IPS DF 4.7 (cell line): ENCODE data around the gene CERKL.
A peak's percentile ranks its signal among the peaks of the same experiment; 100 is the strongest.
"Not testable (repeated sequence)": the region's sequence is repeated elsewhere in the genome, so short reads cannot be mapped to it uniquely, and the experiment has no call there.

Experiments
- DNase-seq: peaks from one replicate; pipeline ENCODE4 v3.0.0-alpha.2; 2013; ENCODE audit warnings: low spot score; ENCODE audit errors: extremely low read depth

The CERKL gene, protein sequence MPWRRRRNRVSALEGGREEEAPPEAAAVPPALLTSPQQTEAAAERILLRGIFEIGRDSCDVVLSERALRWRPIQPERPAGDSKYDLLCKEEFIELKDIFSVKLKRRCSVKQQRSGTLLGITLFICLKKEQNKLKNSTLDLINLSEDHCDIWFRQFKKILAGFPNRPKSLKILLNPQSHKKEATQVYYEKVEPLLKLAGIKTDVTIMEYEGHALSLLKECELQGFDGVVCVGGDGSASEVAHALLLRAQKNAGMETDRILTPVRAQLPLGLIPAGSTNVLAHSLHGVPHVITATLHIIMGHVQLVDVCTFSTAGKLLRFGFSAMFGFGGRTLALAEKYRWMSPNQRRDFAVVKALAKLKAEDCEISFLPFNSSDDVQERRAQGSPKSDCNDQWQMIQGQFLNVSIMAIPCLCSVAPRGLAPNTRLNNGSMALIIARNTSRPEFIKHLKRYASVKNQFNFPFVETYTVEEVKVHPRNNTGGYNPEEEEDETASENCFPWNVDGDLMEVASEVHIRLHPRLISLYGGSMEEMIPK

DNA sequence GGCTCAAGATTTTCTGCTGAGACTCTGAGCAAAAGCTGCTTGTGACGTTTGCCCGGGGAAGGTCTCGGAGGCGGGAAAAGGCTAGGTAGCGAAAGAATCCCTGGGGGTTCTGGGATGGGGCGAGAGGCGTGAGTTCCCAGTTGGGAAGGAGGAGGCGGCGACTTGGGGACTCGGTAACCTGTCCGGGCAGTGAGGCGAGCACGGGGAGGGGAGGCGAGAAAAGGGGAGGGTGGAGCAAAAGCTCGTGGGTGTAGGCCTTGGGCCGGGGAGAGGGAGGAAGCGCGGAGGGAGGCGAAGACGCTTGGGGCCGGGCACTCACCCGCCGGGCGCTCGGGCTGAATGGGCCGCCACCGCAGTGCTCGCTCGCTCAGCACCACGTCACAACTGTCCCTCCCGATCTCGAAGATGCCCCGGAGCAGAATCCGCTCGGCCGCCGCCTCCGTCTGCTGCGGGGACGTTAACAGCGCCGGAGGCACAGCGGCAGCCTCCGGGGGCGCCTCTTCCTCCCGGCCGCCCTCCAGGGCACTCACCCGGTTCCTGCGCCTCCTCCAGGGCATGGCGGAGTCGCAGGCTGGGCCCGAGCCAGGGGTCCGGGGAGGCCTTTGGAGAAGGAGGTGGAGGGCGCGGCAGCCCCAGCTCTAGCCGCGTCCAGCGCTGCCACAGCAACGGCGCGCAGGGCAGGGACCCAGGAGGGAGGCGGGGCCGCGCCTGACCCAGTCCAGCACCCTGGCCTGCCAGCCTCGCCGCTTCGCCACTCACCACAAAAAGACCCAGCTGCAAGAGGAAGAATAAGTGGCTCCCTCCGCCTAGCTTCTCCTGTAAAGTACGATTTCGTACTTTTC, at the start of gene CERKL:
CERKL (minus strand) TSS at position 656 of the 842 bp plus-strand sequence; CDS start at position 557, 99 bp downstream.
- peak; percentile 72 for DNase-seq

DNA sequence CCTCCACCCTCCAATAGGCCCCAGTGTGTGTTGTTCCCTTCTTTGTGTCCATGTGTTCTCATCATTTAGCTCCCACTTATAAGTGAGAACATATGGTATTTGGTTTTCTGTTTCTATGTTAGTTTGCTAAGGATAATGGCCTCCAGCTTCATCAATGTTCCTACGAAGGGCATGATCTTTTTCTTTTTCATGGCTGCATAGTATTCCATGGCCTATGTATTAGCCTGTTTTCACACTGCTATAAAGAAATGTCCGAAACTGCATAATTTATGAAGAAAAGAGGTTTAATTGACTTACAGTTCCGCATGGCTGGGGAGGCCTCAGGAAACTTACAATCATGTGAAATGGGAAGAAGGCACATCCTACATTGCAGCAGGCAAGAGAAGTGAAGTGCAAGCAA, 45.6 kb upstream of the CERKL start:
- DNase-seq = not testable (repeated sequence)

DNA sequence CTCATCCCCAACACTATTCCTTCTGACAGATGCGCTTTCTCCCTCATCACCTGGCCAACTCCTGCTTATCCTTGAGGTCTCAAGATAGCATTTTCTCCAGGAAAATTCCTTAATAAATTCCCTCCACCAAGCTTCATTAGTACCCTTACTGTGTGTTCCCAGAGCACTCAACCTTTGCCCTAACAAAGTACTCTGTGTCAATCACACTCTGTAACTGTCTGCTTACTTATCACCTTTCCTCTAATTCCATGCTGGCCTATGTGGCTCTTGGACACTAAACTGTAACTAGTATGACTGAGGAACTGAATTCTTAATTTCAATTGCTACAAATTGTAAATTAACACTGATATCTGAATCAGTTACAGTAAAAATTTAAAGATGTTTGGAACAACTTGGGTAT, 41.3 kb upstream of the CERKL start:
- no peak for DNase-seq

DNA sequence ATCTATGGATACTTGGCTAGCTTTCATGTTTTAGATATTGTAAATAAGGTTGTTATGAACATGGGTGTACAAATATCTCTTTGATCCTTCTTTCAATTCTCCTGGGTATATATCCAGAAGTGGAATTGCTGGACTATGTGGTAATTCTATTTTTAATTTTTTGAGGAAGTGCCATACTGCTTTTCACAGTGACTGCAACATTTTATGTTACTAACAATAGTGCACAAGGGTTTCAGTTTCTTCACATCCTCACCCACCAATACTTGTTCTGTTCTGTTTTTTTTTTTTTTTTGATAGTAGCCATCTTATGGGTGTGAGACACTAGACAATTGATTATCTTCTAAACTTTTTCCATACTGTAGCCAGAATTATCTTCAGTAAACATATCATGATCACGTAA, 40.7 kb upstream of the CERKL start:
- DNase-seq = no peak

DNA sequence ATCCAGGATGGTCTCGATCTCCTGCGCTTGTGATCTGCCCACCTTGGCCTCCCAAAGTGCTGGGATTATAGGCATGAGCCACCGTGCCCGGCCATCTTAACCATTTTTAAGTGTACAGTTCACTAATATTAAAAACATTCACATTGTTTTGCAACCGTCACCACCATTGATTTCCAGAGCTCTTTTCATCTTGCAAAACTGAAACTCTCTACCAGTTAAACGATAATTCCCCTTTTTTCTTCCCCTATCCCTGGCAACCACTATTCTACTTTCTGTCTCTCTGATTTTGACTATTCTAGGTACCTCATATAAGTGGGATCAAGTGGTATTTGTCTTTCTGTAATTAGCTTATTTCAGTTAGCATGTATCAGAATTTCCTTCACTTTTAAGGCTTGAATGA, 40.2 kb upstream of the CERKL start:
- no peak for DNase-seq

DNA sequence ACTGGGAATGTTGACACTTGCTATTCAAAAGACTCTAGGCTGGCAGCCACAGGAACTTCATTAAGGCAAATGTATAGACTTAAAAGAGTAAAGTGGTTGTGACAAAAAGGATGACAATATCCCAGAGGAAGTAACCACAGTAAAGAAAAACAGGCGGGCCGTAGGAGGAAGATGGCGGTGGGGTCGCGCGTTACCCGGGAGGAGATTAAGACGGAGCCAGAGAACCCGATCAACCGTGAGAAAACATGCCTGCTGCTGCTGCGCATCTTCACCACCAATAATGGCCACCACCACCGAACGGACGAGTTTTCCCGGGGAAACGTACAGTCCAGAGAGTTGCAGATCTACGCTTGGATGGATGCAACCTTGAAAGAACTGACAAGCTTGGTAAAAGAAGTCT, 37.4 kb upstream of the CERKL start:
- no peak for DNase-seq

DNA sequence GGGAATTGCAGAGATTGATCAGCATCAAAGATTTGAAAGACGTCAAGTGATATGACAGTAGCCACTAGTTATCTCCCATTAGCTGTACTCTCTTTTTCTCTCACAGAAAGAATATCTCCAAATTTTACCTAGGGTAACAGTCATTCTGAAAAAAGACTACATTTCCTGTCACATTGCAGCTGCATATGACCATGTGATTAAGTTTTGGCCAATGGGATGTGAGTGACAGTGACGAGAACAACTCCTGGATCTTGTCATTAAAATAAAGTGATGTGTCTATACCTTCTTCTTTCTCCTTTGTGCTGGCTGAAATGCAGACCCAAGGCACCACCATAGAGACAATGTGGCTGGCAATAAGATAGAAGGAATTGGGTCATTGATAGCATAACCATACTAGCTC, 34.0 kb upstream of the CERKL start:
- DNase-seq = no peak

DNA sequence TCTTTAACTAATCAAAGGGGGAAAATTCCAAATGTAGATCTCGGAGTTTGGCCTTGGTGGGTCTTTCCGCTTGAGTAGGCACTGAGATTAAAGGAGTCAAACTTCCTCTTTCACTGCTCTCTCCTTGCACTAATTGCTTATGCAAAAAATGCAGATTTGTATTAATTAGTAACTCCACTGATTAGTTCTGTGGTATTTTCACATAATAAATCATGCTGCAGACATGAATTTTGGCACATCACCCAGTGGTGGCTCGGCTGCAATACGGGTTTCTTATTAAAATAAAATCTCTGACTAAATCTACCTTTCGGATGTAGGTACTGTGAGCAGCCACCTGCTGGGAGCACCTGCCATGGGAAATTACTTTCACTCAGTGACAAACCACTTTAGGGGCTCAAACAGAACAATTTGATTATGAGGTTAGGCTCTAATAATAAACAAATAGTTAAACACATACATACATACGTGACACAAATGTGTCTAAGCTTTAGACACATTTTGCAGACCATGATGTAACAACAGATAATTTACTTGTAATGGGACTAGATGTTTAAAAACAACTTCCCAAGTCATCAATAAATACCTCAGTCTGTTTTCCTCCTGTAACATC, 29.8 kb upstream of the CERKL start:
- no peak for DNase-seq

DNA sequence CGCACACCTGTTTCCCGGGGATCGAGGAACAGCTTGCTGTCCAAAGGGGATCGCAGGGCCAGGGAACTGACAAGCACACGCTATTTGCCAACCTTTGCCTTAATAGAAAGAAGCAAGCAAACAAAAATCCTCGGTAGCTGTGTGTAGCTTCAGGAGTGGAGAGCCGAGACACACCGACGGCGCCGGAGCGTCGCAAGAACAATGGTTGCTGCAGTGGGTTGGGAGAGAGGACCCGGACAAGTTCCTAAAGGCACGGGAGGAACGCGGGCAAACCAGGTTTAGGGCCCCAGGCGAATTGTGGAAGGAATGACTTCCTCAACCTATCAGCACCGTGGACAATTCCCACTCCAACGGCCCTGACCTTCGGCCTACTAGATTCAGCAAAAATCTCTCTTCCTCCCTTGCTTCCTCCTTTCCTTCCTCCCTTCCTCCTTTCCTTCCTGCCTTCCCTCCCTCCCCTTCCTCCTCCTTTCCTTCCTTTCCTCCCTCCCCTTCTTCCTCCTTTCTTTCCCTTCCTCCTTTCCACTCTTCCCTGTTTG, 28.3 kb upstream of the CERKL start:
- no peak for DNase-seq

DNA sequence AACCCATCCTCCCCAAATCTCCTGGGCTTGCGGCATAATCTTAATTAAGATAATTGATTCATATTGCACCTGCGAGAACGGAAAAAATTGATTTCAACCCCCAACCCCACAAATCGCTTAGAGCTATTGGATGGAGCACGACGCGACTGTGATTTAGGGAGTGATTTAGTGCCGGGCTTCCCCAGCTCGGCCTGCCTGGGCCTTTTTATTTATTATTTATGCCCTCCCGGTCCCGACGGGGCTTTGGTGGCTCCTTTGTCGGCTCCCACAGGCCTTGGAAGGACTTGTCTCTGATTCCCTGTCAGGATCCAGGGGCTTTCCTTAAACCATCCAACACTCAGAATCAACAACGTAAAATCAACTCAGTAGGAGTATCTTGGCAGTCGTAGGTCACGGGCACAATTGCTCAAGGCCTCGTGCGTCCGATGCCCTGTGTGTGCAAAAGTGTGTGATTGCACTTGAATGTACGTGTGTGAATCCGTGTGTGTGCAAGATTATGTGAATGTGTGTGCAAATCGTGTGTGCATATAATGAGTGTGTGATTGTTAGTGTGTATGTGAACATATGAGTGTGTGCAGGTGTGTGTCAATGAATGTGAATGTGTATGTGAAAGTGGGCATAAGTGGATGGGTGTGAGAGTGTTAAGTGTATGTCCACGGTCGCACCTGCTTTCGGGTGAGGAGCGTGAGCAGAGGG, 27.7 kb upstream of the CERKL start:
- DNase-seq = no peak

DNA sequence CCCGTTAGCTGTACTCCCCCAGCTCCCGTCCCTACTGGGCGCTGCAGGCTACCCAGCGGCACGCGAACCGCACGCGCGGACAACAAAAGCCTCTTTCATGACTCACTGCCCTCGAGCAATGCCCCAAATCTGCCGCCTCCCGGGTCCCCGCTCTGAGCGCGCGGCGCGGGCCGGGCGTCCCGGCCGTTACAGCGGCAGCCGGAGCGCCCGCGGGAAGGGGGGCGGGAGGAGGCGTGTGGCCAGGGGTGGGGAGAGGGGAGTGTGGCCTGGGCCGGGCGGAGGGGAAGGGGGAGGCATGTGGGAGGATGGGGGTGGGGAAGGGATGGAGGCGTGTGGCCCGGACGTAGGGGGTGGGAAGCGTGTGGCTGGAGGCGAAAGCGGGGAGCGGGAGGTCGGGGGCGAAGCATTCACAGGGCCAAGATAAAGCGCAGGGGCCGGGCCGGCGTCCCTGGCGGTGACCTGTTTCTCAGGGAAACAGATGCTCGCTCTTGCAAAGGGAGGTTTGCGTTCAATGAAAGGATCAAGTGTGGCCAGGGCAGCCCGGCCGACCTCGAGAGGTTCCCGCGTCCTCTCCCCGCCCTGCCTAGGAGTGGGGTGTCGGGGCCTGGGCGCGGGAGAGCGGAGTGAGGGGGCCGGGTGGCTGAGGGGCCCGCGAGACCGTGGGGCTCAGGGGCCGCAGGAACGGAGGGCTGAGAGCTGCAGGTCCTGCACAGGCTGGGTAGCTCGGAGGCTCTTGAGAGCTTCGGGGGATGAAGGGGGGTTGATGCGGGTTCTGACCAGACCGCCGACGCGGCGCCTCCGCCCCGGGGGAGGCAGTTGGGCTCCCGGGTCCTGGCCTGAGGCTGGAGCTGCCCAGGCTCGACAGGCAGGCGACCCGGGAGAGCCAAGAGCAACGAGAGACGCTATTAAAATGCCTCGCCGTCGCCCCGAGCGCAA, 26.9 kb upstream of the CERKL start:
- no peak for DNase-seq

DNA sequence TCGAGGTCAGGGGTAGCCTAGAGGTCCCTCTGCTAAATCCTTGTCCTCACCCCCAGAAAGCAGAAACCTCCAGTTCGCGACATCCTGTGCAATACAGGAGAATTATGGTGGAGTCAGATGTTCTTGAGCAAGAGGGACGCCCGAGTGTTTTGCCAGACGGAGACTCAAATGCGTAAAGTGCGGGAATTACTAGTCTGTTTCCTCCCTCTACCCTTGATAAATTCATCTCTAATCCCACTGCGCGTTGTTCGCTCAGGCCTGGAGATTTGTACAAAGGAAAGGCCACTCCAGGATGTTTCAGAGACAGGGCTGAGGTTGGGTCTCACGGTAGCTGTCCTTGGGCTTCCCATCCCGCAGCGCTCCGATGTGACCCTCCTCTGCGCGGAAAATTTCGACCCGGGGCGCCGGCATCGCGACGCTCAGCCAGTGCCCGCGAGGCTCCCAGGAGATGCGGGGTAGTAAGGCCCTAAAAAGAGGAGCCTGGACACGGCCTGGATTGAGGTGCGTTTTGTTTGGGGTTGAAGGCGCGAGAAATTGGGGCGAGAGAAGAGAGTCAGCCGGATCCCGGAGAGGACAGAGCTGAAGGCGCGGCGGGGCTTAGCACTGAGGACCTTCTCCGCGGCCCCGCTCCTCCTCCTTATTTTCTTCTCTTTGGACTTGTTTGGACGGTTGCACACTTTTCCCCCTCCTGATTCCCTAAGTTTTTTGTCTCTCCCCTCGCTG, 26.1 kb upstream of the CERKL start:
- no peak for DNase-seq

DNA sequence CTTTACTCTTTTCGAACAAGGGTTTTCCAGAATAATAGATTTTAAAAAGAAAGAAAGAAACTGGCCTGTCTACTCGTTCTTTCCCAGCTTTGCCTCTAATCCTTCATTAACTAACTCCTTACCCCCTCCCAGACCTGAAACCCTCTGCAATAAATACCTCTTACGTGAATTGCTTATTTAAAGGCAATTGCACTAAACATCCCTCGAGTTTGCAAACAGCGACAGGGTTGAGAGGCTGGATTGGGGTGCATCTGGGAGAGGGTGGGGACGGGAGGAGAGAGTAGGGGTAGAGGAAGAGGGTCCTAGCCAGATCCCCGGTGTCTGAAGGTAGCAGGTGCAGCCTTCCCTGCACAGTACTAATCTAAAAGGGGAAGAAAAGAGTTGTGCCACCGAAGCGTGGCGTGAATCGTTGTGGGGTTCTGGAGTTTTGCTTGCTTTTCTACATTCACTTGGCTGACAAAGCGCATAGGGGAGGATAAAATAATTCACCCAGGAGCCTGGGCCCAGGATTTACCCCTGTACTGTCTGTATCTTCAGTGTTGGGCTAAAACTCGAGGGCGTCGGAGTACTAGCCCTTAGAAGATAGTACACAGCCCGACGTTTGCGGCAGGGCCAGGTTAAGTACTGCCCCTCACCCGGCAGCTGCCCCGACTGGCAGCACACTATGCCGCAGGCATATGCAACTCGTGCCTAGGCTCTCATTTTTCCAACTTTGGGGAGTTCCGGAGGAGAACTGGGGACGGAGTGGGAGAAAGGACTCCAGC, 25.3 kb upstream of the CERKL start:
- no peak for DNase-seq

DNA sequence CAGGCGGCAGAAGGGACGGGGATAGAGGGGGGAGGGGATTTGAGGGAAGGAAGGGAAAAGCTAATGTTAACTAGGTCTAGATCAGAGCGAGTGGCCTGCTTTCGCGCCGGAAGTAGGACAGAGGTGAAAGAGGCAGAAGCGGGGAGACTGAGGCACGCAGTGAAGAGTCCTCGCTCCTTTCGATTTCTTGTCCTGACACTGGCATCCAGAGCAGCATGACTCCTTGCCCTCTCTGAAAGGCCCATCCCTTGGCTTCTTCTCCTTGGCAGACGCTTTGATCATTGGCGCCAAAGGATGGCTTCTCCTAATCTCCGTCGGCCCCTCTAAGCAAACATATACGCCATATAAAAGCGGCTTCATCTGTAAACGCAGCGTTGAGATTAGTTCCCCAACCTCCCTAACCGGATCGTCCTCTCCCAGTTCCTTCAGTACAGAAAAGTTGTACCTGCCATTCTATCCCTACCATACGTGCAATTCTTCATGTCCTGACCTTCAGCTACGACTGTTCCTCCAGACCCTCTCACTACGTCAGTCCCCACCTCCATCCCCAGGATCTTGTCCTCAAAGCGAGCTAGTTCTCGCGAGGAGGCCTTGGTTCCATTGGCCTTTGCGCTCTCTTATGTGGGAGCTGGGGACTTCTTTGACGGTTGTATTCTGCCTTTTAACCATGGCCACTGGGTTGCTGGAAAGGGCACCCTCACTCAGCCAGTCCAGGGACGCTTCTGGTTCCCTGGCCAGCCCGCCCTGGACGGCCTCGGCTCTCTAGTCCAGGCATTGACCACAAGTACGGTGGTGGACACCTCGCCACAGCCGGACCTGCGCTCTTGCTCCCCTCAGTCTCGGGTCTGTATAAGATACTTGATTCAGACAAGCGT, 24.3 kb upstream of the CERKL start:
- DNase-seq = no peak

DNA sequence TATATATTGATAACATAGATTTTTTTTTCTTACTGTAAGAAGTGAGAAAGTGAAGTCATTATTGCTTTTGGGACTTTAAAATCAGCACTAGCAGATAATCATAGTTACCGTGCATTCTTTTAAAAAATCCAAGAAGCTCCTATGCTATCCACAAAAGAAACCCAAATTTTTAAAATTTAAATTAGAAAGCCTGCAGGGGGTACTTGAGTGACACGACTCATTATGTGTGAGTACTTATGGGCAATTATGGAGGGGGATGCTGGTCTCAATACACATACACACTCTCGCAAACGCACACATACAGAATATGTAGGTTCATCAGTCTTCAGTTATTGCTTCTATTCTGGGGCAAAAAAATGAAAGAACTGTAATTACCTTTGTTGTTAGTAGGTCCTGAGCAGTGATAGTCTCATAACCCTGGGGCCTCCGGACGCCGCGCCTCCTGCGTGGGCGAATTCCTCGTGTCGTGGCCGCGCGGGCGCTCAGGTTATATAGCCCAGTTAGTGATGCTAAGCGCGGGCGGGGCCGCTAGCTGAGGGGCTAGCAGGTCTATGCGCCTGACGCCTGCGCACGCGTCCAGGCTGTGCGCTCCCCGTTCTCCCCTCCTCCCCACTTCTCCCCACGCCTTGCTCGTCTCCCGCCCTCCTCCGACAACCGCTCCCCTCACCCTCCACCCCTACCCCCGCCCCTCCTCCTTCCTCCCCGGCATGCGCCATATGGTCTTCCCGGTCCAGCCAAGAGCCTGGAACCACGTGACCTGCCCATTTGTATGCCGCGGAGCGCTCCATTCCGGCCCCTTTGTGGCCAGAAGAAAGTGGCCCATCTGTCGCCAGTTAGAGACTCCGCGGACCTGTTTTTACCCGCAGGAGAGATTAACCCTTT, 23.4 kb upstream of the CERKL start, which contains the start of gene NEUROD1:
NEUROD1 (minus strand) TSS at position 463 of the 882 bp plus-strand sequence. CDS start 1,657 bp downstream, outside the sequence.
- DNase-seq = no peak

DNA sequence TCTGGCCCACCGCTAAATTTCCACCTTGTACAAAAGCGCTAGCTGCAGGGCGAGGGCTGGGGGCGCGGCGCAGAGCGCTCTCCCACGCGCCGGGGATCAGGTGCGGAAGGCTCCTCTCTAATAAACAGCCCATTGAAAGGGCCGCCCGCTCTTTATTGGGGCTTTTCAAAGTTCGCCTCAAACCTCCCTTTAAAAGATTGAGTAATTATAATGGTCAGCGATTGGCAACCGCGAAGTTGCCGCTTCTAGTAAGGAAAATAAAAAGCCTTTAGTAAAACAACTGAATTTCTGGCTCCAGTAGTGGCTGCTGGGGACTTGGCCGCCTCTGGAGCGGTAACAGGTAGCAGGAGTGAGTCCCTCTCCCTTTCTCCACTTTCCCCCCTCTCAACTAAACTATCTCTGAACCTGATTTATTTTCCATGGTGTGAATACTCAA, 22.7 kb upstream of the CERKL start:
- no peak for DNase-seq
